Endodermal cell (in vitro differentiated cells): ENCODE data around the gene PRR13. TPM values are rescaled to one million over a fixed set of nuclear protein-coding genes. Genes with fewer than 3 reads are reported as not detected.

ENCODE experiments used
- DNase-seq: peaks from one replicate; pipeline ENCODE4 v3.0.0-alpha.2; 2017
- H3K27ac ChIP-seq: 2 replicates; pipeline ENCODE4 v1.5.1; 2013; ENCODE audit warnings: mild to moderate bottlenecking, low read depth, low read length, moderate library complexity
- H3K27me3 ChIP-seq: 2 replicates; pipeline ENCODE4 v1.6.1; 2013; ENCODE audit warnings: mild to moderate bottlenecking, low read length, moderate library complexity; ENCODE audit not compliant: insufficient read depth, control insufficient read depth, poor library complexity, severe bottlenecking
- H3K36me3 ChIP-seq: 2 replicates; pipeline ENCODE4 v1.7.0; 2013; ENCODE audit warnings: mild to moderate bottlenecking, low read length, moderate library complexity; ENCODE audit not compliant: control insufficient read depth, insufficient read depth
- H3K4me1 ChIP-seq: one replicate; pipeline ENCODE4 v1.7.0; 2013; ENCODE audit warnings: low read length; ENCODE audit not compliant: control insufficient read depth, insufficient read depth
- H3K4me3 ChIP-seq: 2 replicates; pipeline ENCODE4 v1.5.1; 2013; ENCODE audit warnings: mild to moderate bottlenecking, low read length, moderate library complexity
- H3K9ac ChIP-seq: 2 replicates; pipeline ENCODE4 v1.6.1; 2013; ENCODE audit warnings: mild to moderate bottlenecking, low read length, moderate library complexity; ENCODE audit not compliant: poor library complexity, severe bottlenecking; ENCODE audit errors: extremely low read depth
- H3K9me3 ChIP-seq: 2 replicates; pipeline ENCODE4 v1.6.1; 2013; ENCODE audit warnings: mild to moderate bottlenecking, low read length, moderate library complexity; ENCODE audit not compliant: control insufficient read depth
- H3K27ac Mint-ChIP-seq: 2 replicates; pipeline ENCODE4 v1.8.0; 2020; ENCODE audit warnings: mixed read lengths
- H3K27me3 Mint-ChIP-seq: 2 replicates; pipeline ENCODE4 v1.8.0; 2021; ENCODE audit warnings: mild to moderate bottlenecking, mixed read lengths; ENCODE audit not compliant: insufficient read depth
- H3K36me3 Mint-ChIP-seq: 2 replicates; pipeline ENCODE4 v1.8.0; 2020; ENCODE audit warnings: low read depth, mixed read lengths
- H3K4me1 Mint-ChIP-seq: 2 replicates; pipeline ENCODE4 v1.8.0; 2020; ENCODE audit warnings: mixed read lengths
- H3K4me3 Mint-ChIP-seq: 2 replicates; pipeline ENCODE4 v1.8.0; 2020; ENCODE audit warnings: mild to moderate bottlenecking, moderate library complexity, mixed read lengths
- H3K9me3 Mint-ChIP-seq: 2 replicates; pipeline ENCODE4 v1.8.0; 2020; ENCODE audit warnings: mild to moderate bottlenecking, mixed read lengths
- CTCF ChIP-seq: fragments of 200-600 bp; sonication (generic); conservative IDR thresholded peaks from 2 replicates; pipeline ENCODE4 v1.5.0; 2021; ENCODE audit warnings: antibody characterized with exemption, mild to moderate bottlenecking
- WGBS, 2 experiments: methylation state at CpG; one replicate each; pipeline versions ENCODE4 v1.1.5 to v1.1.7; 2013; ENCODE audit warnings: missing lambda C conversion rate in 2 of 2, mixed read lengths in 1 of 2; ENCODE audit not compliant: insufficient coverage in 1 of 2, insufficient read length in 1 of 2; 5-methylcytosine and 5-hydroxymethylcytosine counted together
- total RNA-seq, 2 donors: library from RNA; stranded (reverse); fragmentation: NEBNext Ultra II Directional in 1 of 2; extraction: Animal tissue kit (Norgen Biotek cat#: 25700) in 1 of 2; gene quantifications; 2 replicates in 1 of 2; 3 replicates in 1 of 2; pipeline ENCODE4 v1.2.1, GENCODE V29; 2021

PRR13 gene
- total RNA-seq, 2 donors from 2014 or later = 184 to 209 TPM

- Mint-ChIP-seq H3K4me3 (no peak overlapping the region), H3K27me3 (no peaks in the 10 kb centered on the region), H3K4me1 (peaks cover 58% of the 10 kb centered on the region), H3K36me3 (peaks cover 86% of the 10 kb centered on the region), H3K27ac (no peak overlapping the region), H3K9me3 (no peaks in the 10 kb centered on the region)
- Histone ChIP-seq H3K27ac (no peak overlapping the region), H3K4me3 (no peak overlapping the region), H3K9ac (no peak overlapping the region), H3K36me3 (peaks cover 96% of the 10 kb centered on the region), H3K27me3 (no peaks in the 10 kb centered on the region), H3K9me3 (no peaks in the 10 kb centered on the region), H3K4me1 (peaks cover 18% of the 10 kb centered on the region)
- WGBS, 2 experiments = 96 to 100% methylated on average over 1 of the region's 1 CpG
- no peak for DNase-seq
- no peak for TF ChIP-seq CTCF
Measured at GRCh38 chr12:53468282-53468681, 26.7 kb downstream of the PRR13 start.

GRCh38 chr12:53472056-53472582 lies 30.6 kb downstream of the PRR13 start:
- no peaks in the 10 kb centered on the region for H3K27me3 Mint-ChIP-seq
- Histone ChIP-seq H3K9ac (no peak overlapping the region), H3K27me3 (no peaks in the 10 kb centered on the region), H3K4me3 (peak overlapping the region; percentile 12), H3K27ac (no peak overlapping the region), H3K36me3 (peaks cover 98% of the 10 kb centered on the region), H3K9me3 (no peaks in the 10 kb centered on the region), H3K4me1 (peaks cover 29% of the 10 kb centered on the region)
- peaks cover 90% of the 10 kb centered on the region for H3K36me3 Mint-ChIP-seq
- no peak overlapping the region for H3K4me3 Mint-ChIP-seq
- no peak for DNase-seq
- WGBS, 2 experiments = 100% methylated on average over 1 of the region's 1 CpG; no CpG with 5 or more reads in 1 of the 2 experiments
- H3K4me1 Mint-ChIP-seq = peaks cover 59% of the 10 kb centered on the region
- H3K9me3 Mint-ChIP-seq = no peaks in the 10 kb centered on the region
- no peak for TF ChIP-seq CTCF
- H3K27ac Mint-ChIP-seq = no peak overlapping the region

DNA sequence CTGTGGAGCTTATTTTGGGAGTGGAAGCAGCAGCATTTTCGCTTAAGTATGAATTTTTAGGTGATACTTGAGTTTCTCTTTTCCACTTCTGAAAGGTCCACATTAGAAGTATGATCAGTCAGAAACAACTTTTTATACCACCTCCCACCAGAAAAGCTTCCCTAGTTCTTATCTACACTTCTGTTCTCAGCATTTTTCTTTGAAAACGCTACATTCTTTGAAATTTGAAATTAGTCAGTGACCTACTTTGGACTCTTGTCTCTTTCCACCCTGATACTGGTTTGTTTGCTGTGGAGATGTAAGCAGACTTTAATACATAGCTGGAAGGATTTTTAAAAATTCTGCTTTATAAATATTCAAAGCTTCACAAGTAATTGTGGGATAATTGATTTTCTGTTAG lies 32.5 kb downstream of the PRR13 start:
- Histone ChIP-seq H3K36me3 (peaks cover 97% of the 10 kb centered on the region), H3K4me1 (peaks cover 31% of the 10 kb centered on the region), H3K9ac (no peak overlapping the region), H3K27me3 (no peaks in the 10 kb centered on the region), H3K9me3 (no peaks in the 10 kb centered on the region), H3K27ac (no peak overlapping the region), H3K4me3 (no peak overlapping the region)
- 88 to 100% methylated on average over 1 to 2 of the region's 2 CpGs for WGBS, 2 experiments
- H3K9me3 Mint-ChIP-seq = no peaks in the 10 kb centered on the region
- DNase-seq = no peak
- no peak overlapping the region for H3K4me3 Mint-ChIP-seq
- peak overlapping the region; percentile 86 for H3K27ac Mint-ChIP-seq
- no peaks in the 10 kb centered on the region for H3K27me3 Mint-ChIP-seq
- H3K4me1 Mint-ChIP-seq = peaks cover 52% of the 10 kb centered on the region
- TF ChIP-seq CTCF = no peak
- peaks cover 86% of the 10 kb centered on the region for H3K36me3 Mint-ChIP-seq
